BJ (cell line): ENCODE results near the gene TFDP3. TPM values are rescaled to one million over a fixed set of nuclear protein-coding genes. Genes with fewer than 3 reads are reported as not detected.
A peak's percentile ranks its signal among the peaks of the same experiment; 100 is the strongest.

Experiments
- CTCF ChIA-PET: fragments of 350-600 bp; formaldehyde crosslinking; extraction: SDS; loops from one replicate; lab custom pipeline; 2021; ENCODE audit warnings: antibody characterized with exemption, inconsistent platforms; lab: Yijun Ruan, JAX
- POLR2A ChIA-PET: fragments of 300-600 bp; sonication (Branson Sonifier 250); formaldehyde crosslinking; extraction: SDS; loops from one replicate; lab custom pipeline; 2021; ENCODE audit warnings: antibody characterized with exemption; lab: Charles Lee
- DNase-seq: peaks from one replicate; pipeline ENCODE4 v3.0.0-alpha.2; 2011; ENCODE audit warnings: low read depth
- H3K27me3 ChIP-seq: 2 replicates; pipeline ENCODE4 v1.6.0; 2011; ENCODE audit warnings: low read length; ENCODE audit not compliant: control insufficient read depth, insufficient read depth
- H3K36me3 ChIP-seq: 2 replicates; pipeline ENCODE4 v1.5.1; 2011; ENCODE audit warnings: low read length; ENCODE audit not compliant: control insufficient read depth, insufficient read depth
- H3K4me3 ChIP-seq: 2 replicates; pipeline ENCODE4 v1.5.1; 2011; ENCODE audit warnings: low read depth, mild to moderate bottlenecking, control low read depth, low read length
- CTCF ChIP-seq: IDR thresholded peaks from 2 replicates; pipeline ENCODE4 v1.5.1; 2011; ENCODE audit warnings: low read depth, mild to moderate bottlenecking, control low read depth, inconsistent platforms, low read length, moderate library complexity; ENCODE audit not compliant: insufficient read depth
- polyA plus RNA-seq: library from polyadenylated mRNA; depleted of rRNA; stranded (reverse); fragments of >200 nt; gene quantifications from 2 replicates; pipeline ENCODE4 v1.2.3, GENCODE V29; 2011

The TFDP3 gene
- polyA plus RNA-seq, 1 experiment = not detected

- ChIA-PET POLR2A (no interaction called here), CTCF (interaction anchor here (0.9 kb wide), 1 partner anchor 419 kb away, joined by 3 read pairs; no protein-coding TSS in a partner anchor)
- Histone ChIP-seq H3K27me3 (no peaks in the 10 kb centered on the region), H3K36me3 (no peaks in the 10 kb centered on the region), H3K4me3 (no peak overlapping the region)
- no peak for DNase-seq
- TF ChIP-seq CTCF = no peak
Measured at GRCh38 chrX:133251204-133251603, 33.0 kb upstream of the TFDP3 start.

DNA sequence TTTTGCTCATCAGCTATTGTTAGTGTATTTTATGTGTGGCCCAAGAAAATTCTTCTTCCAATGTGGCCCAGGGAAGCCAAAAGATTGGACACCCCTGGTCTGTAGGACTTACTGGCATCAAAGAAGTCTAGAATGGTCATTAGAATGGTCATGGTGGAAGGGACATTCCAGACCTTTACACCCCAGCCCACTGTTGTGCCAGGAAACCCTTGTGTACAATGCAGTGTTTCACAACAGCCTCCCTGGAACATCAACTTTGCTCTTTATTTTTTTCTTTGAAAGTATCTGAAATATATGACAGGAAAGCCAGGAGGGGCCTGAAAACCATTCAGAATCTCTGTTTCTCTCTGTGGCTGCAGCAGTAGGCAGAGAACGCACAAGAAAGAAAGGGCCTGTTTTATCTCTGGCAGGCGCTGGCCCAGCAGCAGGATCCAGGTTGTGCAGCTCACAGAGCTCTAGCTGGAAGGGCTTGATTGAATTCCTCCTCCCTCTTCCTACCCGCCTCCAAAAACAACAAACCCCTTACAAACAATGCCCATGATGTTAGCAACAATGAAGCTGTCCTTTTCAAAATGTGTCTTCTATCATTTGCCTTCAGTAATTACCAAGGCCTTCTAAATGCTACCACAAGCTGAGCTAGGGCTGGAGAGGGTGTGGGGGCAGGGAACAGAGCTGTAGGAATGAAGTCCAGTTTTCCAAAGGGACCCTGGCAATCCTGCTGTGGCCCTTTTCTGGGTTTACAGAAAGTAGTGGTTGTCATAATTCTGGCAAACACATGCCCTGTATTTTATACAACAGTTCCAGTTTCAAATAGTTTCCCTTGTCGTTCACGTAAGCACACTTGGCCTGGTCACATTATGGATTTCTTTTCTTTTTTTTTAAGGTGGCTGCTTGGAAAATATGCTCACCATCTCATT, 32.3 kb upstream of the TFDP3 start:
- Histone ChIP-seq H3K4me3 (no peak overlapping the region), H3K36me3 (no peaks in the 10 kb centered on the region), H3K27me3 (no peaks in the 10 kb centered on the region)
- POLR2A ChIA-PET = no interaction called here
- no peak for DNase-seq
- CTCF ChIA-PET = no interaction called here
- no peak for TF ChIP-seq CTCF

DNA sequence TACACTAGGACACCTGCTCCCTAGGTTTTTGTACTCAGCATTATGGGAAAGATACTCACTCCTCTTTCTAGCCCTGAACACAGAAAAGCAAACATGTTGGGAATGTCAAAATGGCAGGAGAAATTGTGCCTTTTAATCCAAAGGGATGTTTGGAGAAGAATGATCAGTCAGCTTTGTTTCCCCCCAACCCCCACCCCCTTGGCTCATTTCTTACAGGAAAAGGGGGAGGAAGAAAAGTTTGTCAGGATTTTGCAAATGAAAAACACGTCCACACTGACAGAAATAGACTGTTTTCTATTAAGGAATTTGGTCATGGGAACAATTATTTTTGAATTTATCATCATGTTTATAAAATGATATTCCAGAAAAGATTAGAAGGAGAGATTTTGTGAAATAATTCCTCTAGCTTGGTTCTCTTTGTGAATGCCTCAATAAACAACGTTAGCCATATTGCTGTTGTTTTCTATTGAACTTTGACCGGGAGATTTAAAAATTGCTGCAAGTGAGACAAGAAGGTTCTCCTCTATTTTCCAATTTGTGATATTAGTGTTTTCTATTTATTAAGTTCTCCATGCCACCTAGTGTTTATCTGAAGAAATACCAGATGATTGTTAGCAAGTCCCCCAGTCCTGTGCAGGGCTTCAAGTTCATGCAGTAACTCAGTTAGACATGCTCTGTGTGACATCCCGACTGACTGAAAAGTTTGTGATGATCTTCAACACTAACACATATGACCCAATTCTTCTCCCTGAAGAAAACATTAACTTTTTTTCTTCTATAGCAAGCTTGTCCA, 31.3 kb upstream of the TFDP3 start:
- Histone ChIP-seq H3K4me3 (no peak overlapping the region), H3K36me3 (no peaks in the 10 kb centered on the region), H3K27me3 (no peaks in the 10 kb centered on the region)
- CTCF ChIA-PET = interaction anchor here (1.8 kb wide), 1 partner anchor 10 kb away, joined by 3 read pairs; no protein-coding TSS in a partner anchor
- 0 out of 2 replicates have a peak, but pooled peaks have one; percentile 4 for TF ChIP-seq CTCF
- no peak for DNase-seq
- POLR2A ChIA-PET = no interaction called here

DNA sequence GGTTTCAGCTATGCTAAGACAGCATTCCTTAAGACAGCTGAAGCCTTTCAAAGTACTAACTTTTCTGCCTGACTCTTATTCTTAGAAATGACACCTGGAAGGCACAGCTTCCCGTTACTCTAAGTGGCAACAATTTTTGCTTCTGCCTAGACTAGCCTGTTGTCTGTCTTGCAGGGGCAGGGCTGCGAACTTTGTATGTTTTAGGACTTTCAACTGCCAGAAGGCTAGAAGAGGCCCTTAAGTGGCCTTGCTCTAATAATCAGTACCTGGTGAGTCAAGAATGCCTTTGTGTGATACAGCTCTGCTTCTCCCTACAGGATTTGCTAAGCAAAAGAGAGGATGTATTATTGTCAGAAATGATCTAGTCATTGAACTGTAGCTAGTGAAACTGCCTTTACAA, 30.0 kb upstream of the TFDP3 start:
- POLR2A ChIA-PET = no interaction called here
- TF ChIP-seq CTCF = no peak
- Histone ChIP-seq H3K36me3 (no peaks in the 10 kb centered on the region), H3K27me3 (no peaks in the 10 kb centered on the region), H3K4me3 (no peak overlapping the region)
- no peak for DNase-seq
- CTCF ChIA-PET = interaction anchor here (1.8 kb wide), 1 partner anchor 12 kb away, joined by 3 read pairs; no protein-coding TSS in a partner anchor

DNA sequence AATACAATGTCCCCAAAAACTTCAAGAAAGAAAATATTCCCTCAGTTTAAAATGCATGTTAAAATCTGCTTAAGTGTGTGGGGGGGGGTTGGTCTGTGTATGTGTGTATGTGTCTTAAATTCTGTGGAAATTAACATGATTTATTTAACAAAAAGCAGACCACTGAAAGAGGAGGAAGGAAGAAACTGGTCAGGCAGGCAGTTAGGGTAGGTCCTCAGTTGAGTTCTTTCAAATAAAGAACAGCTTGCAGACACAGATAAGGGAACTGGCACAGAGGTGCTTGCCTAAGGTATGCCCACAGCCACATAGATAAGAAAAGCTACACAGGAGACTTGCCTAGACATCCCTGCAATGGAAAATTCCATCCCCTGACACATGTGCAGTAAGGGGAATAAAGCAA, 28.8 kb upstream of the TFDP3 start:
- Histone ChIP-seq H3K27me3 (no peaks in the 10 kb centered on the region), H3K36me3 (no peaks in the 10 kb centered on the region), H3K4me3 (no peak overlapping the region)
- ChIA-PET CTCF (no interaction called here), POLR2A (no interaction called here)
- TF ChIP-seq CTCF = no peak
- DNase-seq = no peak
